Urinary bladder (tissue), 4 donors: Measurements from ENCODE around the gene PNPLA2. TPM values are rescaled to one million over a fixed set of nuclear protein-coding genes. Genes with fewer than 3 reads are reported as not detected.

Experiments used
- DNase-seq: peaks from one replicate; pipeline ENCODE4 v3.0.0-alpha.2; 2015; ENCODE audit errors: extremely low spot score
- H3K27ac ChIP-seq: one replicate; pipeline ENCODE4 v1.5.1; 2013; ENCODE audit warnings: low read depth, mild to moderate bottlenecking, moderate library complexity
- H3K36me3 ChIP-seq: one replicate; pipeline ENCODE4 v1.6.1; 2013; ENCODE audit warnings: mild to moderate bottlenecking, moderate library complexity; ENCODE audit not compliant: insufficient read depth
- H3K4me1 ChIP-seq: one replicate; pipeline ENCODE4 v1.6.1; 2013; ENCODE audit warnings: mild to moderate bottlenecking, moderate library complexity; ENCODE audit not compliant: insufficient read depth
- H3K4me3 ChIP-seq: one replicate; pipeline ENCODE4 v1.5.1; 2013; ENCODE audit warnings: low read depth, low read length
- WGBS: extraction: QIAGEN DNeasy Blood & Tissue Kit; methylation state at CpG from one replicate; pipeline ENCODE4 v1.1.7; 2013; 5-methylcytosine and 5-hydroxymethylcytosine counted together
- polyA plus RNA-seq: library from polyadenylated mRNA; stranded (reverse); fragments of 200-250 nt; gene quantifications from one replicate; pipeline ENCODE4 v1.2.3, GENCODE V29; 2013
- total RNA-seq: library from RNA; depleted of rRNA; stranded (reverse); fragments of >200 nt; gene quantifications from one replicate; pipeline ENCODE4 v1.2.3, GENCODE V29; 2014
- donor health status: healthy with polysubstance abuse.
- donor health status: healthy.

The PNPLA2 gene, protein sequence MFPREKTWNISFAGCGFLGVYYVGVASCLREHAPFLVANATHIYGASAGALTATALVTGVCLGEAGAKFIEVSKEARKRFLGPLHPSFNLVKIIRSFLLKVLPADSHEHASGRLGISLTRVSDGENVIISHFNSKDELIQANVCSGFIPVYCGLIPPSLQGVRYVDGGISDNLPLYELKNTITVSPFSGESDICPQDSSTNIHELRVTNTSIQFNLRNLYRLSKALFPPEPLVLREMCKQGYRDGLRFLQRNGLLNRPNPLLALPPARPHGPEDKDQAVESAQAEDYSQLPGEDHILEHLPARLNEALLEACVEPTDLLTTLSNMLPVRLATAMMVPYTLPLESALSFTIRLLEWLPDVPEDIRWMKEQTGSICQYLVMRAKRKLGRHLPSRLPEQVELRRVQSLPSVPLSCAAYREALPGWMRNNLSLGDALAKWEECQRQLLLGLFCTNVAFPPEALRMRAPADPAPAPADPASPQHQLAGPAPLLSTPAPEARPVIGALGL
- total RNA-seq (13.6 TPM), polyA plus RNA-seq (131 TPM)

DNA sequence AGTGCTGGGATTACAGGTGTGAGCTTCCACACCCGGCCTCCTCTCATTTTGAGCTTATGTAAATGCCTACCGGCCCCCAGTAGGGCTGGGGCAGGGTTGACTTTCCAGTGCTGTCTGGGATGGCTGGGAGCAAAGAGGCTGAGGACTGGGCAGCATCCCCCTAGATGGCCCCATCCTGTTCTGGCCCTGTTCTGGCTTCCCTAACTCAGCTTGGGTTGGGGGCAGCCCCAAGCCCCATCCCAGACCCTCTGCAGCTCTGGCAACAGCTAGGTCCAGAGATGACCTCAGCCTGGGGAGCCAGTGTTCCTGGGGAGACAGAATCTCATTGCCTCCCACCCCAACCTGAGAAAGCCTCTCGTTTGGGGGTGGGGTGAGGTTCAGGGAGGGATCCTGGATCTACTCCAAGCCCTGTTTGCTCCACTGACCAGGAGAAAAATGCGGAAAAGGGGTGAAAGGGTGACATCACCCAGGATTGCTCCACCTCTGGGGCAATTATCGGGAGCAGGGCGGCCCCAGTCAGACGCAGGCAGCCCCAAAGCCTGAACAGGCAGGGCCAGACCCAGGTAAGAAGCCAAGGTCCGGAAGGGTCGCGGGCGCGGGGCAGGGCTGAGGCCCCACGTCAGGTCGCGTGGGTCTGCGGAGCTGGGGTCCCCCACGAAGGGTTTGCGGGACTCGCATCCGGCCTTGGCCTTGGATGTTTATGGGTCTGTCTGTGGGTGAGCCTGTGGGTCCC, at the start of gene PNPLA2:
Gene PNPLA2, plus strand, starts transcription at position 519 of the 733 bp plus-strand sequence. CDS start 805 bp downstream, outside the sequence.
- peak within 1 kb of the TSS; percentile 96 for H3K27ac ChIP-seq
- no peaks in the 10 kb centered on the region for H3K4me1 ChIP-seq
- WGBS = 23% methylated on average over 20 of the region's 20 CpGs
- H3K36me3 ChIP-seq = no peaks in the 10 kb centered on the region
- DNase-seq = no peak
- peak within 1 kb of the TSS; percentile 94 for H3K4me3 ChIP-seq

DNA sequence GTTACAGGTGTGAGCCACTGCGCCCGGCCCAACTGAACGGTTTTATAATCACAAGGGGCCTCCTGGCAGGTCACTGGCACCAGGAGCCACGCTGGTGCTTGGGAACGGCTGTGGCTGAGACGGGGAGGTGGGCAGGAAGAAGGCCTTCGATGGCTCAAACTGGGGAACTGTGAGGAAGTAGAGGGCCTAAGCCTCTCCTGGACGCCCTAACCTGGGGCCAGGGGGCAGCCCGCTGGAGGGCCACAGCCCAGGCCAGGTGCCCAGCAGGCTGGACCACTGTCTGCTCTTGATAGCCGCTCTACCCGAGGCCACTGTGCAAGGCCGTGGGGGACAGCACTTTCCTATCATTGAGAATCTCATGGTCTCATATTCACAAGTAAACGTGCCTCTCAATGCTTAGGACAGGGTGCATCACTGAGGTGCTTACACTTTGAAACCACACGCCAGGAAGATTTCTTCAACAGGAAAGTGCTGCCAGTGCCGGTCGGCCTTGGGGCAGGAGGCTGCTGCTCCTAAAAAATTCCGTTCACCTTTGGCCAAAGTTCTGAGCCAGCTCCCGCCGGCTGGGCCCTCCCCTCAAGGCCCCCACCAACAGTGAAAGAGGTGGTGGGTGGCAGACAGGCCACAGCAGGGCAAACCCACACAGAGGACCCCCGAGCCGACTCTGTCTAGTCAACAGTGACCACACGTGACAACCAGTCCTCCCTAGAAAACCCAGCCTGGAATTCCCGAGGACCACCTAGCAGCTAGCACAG, 48.6 kb upstream of the PNPLA2 start:
- Histone ChIP-seq H3K36me3 (peaks cover 10% of the 10 kb centered on the region), H3K27ac (no peak overlapping the region), H3K4me1 (no peaks in the 10 kb centered on the region), H3K4me3 (no peak overlapping the region)
- DNase-seq = no peak
- 89% methylated on average over 23 of the region's 23 CpGs for WGBS

DNA sequence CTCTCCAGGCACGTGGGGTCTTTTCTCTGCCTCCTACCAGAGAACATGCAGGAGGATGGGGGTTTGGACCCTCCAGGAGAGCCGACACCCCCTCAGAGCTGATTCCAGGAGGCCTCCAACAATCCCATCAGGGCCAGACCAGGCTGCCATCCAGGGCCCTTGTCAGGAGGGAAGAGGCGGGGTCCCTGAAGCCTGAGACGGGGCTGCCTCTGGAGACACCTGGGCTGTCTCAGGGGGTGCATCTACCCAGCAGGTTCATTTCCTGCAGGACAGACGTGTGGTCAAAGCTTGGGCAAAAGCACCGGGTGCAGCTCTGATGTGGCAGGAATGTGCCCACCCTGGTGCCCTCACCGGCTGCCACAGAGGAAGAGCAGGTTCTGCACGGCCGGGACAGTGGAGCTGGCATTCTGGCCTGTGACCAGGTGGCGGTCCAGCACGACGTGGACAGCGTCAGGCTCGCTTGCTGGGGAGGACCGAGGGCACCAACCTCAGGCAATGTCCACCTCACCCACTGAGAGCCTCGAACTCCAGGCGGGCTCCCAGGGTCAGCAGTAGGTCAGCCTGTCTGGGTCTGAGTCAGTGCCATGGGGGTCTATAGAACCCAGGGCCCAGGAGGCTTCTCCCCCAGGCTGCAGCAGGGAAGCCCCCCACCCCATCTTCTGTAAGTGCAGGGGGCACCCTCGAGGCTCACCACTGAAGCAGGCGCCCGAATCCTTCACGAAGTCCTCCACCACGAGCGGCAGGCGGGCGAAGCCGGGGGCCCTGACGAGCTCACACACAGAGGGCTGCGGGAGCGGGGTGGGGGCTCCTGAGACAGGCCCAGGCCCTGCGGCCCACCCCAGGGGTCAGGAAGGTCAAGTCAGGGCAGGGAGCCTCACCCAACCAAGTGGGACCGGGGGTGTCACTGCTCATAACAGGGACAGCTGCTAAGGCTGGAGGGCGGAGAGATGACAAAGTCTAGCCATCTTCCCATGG, 47.8 kb upstream of the PNPLA2 start:
- 90% methylated on average over 32 of the region's 32 CpGs for WGBS
- H3K4me3 ChIP-seq = no peak overlapping the region
- no peak overlapping the region for H3K27ac ChIP-seq
- H3K4me1 ChIP-seq = no peaks in the 10 kb centered on the region
- no peak for DNase-seq
- H3K36me3 ChIP-seq = peaks cover 10% of the 10 kb centered on the region

DNA sequence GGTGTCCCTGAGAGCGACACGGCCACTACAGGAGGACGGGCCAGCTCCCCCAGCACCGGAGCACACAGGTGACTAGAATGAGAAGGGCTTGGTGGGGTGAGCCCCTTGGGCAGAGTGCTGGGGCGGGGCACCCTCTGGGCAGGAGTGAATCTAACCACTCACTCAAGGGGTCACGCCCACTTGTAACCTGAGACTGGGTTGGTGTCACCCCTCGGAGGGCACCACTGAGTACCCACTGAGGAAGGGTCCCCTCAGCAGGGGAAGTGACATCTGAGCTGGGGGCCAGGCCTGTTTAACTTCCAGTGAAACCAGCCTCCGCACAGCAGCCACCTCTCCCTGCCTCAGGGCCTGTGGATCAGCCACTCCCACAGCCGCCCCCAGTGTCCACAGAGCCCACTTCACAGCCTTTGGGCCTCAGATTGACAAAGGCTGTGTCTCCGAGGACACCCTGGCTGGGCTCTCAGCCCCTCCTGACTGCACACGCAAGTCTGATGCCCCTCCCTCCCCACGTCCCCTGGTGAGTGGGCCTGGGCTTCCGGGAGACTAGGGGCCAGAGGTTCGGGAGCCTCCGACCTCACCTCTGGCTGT, 47.0 kb upstream of the PNPLA2 start:
- H3K36me3 ChIP-seq = peaks cover 8% of the 10 kb centered on the region
- 85% methylated on average over 15 of the region's 15 CpGs for WGBS
- no peak for DNase-seq
- H3K4me3 ChIP-seq = no peak overlapping the region
- H3K4me1 ChIP-seq = no peaks in the 10 kb centered on the region
- no peak overlapping the region for H3K27ac ChIP-seq

DNA sequence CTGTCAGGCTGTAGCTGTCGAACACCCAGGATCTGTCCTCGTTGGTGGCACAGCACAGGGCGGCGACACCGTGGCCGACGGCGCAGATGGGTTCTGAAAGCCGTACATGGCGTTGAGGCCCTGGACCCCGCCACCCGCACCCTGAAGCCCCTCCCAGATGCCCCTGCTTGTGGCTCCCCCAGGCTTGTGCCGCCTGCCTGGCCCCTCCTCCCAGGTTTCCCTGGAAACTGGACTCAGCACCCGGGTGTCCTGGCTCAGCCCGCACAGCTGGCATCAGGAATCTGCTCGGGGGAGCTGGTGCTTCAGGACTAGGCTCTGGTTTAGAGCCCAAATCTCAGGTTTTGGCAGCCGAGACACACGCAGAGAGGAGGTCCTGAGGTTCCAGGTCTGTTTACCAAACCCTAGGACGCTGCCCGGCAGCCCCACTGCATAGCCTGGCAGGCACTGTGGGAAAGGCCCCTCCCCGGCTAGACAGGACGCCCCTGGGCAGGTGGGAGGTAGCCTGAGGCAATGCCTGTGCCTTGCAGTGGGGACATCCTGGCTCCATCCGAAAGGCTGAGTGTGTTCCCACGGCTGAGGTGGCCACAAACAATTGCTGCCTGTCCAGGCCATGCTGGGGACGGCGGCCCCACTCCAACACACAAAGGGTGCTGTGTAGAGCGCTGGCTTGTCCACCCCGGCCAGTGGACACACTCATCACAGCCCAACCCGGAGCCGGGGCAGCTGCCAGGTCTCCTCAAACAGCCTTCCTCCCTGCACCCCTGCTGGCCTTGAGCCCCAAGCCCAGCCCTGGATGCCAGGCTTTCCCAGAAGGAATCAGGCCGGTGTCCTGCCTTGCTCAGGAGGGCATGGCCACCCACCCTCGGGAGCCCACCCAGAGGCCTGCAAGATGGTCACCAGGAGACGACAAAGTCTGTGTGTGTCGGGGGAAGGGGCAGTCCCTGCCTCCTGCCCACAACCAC, 46.0 kb upstream of the PNPLA2 start:
- 76% methylated on average over 34 of the region's 34 CpGs for WGBS
- no peak for DNase-seq

DNA sequence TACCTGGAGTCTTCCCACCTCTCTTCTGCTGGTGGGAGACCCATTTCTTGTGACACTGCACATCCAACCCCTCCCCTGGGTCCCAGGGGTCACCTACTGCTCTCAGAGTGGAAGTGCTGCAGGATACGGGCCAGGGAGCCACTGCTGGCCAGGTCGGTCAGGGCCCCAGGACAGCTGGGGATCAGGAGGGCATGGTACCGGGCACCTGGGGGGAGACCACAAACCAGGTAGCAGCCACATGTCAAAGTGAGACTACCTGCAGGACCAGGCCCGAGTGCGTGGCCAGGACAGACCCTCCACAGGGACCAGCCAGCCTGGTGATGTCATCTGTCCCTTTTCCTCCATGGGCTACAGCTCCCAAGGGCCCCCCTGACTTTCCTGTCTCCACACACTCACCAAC, 45.3 kb upstream of the PNPLA2 start:
- no peak overlapping the region for H3K27ac ChIP-seq
- no peak for DNase-seq

More for the DNA sequence above, 46.0 kb upstream of the PNPLA2 start:
- peaks cover 8% of the 10 kb centered on the region for H3K36me3 ChIP-seq
- no peaks in the 10 kb centered on the region for H3K4me1 ChIP-seq
- H3K27ac ChIP-seq = no peak overlapping the region
- no peak overlapping the region for H3K4me3 ChIP-seq

DNA sequence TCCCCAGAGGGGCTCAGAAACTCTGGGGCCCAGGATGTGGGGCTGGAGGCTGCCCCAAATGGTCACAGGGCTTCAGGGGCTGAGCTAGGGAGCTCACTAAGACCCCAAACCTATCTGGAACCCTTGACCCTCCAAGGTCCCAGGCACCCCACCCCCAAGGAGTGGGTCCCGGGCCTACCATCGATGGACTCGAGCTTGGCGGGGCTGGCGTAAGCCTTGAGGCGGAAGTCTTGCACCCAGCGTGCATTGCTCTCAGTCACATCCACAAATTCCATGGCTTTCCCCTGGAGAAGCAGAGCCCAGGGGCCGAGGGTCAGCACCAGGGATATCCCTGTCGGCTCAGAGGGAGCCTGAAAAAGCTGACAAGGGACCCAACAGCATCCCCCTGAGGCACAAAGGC, 44.9 kb upstream of the PNPLA2 start:
- WGBS = 87% methylated on average over 9 of the region's 9 CpGs
- Histone ChIP-seq H3K4me1 (no peaks in the 10 kb centered on the region), H3K27ac (no peak overlapping the region), H3K36me3 (peaks cover 8% of the 10 kb centered on the region), H3K4me3 (no peak overlapping the region)
- DNase-seq = no peak

More for the DNA sequence above, 45.3 kb upstream of the PNPLA2 start:
- H3K4me1 ChIP-seq = no peaks in the 10 kb centered on the region
- H3K4me3 ChIP-seq = no peak overlapping the region
- WGBS = 92% methylated on average over 5 of the region's 5 CpGs
- peaks cover 8% of the 10 kb centered on the region for H3K36me3 ChIP-seq

DNA sequence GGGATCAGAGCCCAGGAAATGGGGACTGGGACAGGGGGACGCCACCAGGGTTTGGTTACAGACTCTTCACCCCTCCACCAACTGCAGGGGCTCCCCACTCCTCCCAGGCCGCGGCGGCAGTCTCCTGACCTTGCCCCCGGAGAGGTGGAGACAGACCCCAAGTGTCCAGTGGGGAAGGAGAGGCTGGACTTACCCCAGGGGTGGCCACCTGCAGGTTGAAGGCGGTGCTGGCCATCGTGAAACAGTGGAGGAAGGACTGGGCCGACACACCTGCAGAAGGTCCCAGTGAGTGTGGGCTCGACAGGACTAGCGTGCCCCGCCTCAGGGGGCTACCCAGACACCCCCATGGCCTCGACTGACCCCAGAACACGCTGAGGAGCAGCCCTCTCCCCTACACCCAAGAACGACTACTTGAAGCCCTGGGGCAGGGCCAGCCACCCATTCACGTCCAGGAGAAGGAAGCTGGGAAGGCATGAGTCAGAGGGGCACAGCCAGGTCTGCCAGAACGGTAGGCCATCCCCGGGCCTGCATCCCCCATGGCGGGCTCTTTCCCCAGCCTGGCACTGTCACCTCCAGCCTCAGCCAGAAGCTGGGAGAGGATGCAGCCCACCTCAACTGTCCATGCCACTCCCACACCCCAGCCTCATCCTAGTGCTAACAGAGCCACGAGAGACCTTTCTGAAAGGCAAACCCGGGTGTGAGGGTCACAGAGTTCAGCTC, 43.7 kb upstream of the PNPLA2 start:
- WGBS = 70% methylated on average over 20 of the region's 20 CpGs
- no peak for DNase-seq
- no peak overlapping the region for H3K4me3 ChIP-seq

DNA sequence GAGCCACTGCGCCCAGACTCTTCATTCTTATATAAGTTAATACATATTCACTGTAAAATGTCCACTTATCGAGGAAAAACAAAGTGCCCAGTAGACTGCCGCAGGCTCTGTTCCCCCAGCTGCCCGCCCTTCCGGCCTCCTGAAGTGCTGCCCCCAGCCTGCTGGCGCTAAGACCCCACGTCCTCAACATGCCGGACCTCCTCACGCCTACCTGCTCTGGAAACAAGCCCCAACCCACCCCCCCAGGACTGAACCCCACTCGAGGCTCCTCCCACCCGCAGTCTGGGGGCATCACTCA, 42.5 kb upstream of the PNPLA2 start:
- no peaks in the 10 kb centered on the region for H3K4me1 ChIP-seq
- peak overlapping the region; percentile 85 for H3K4me3 ChIP-seq
- no peak overlapping the region for H3K27ac ChIP-seq
- 31% methylated on average over 11 of the region's 11 CpGs for WGBS
- DNase-seq = no peak
- no peaks in the 10 kb centered on the region for H3K36me3 ChIP-seq

More for the DNA sequence above, 43.7 kb upstream of the PNPLA2 start:
- H3K4me1 ChIP-seq = no peaks in the 10 kb centered on the region
- no peak overlapping the region for H3K27ac ChIP-seq
- peaks cover 6% of the 10 kb centered on the region for H3K36me3 ChIP-seq

DNA sequence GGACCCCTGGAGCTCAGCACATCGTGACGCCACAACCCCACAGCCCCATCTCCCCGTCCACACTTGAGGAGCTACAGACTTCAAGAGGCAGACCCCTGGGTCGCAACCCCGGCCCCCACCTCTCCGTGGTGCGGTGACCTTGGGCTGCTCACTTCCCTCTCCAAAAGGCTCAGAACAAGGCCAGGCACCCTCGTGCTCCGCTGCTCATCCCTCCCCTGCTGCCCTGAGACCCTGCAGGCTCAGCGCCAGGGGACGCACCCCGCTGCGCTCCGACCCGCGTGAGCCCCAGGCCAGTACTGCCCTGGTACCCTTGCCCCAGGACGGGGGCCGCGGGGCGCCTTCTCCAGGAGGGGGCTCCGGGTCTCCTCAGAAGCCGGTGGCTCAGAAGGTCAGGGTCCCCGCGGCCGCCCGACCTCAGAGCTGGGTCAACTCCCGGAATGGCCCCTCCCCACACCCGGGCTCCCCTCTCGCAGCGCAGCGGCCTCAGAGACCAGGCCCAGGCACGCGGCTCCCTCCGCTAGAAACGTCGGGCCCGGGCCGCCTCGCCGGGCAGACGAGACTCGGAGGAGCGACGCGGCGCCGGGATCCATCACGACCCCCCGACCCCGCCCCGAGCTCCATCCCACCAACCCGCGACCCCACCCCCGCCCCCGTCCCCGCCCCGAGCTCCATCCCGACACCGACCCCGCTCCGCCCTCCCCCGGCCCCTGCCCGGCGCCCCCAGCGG, 42.0 kb upstream of the PNPLA2 start:
- no peaks in the 10 kb centered on the region for H3K36me3 ChIP-seq
- no peak overlapping the region for H3K27ac ChIP-seq
- no peak for DNase-seq
- H3K4me1 ChIP-seq = no peaks in the 10 kb centered on the region
- H3K4me3 ChIP-seq = peak overlapping the region; percentile 85
- WGBS = 2% methylated on average over 64 of the region's 65 CpGs
